ENCODE data around the gene ATF3. TPM values are rescaled to one million over a fixed set of nuclear protein-coding genes. Genes with fewer than 3 reads are reported as not detected.

Gene ATF3
- 36.6 TPM for total RNA-seq

GRCh38 chr1:212608392-212608958 lies at the start of gene ATF3:
ATF3 (plus strand) TSS chr1:212608761; CDS start chr1:212615022, 6,261 bp downstream.

Other genes starting within 250 kb of the ATF3 start
- 18.7 TPM for gene PACC1, start 193.9 kb upstream of the ATF3 start, total RNA-seq
- 43.5 TPM for gene NENF, start 175.8 kb upstream of the ATF3 start, total RNA-seq
- 1.9 TPM for gene BATF3, start 91.1 kb downstream of the ATF3 start, total RNA-seq
- gene NSL1, start 183.0 kb downstream of the ATF3 start, total RNA-seq, result 50.6 TPM
- 13.0 TPM for gene TATDN3, start 183.1 kb downstream of the ATF3 start, total RNA-seq
- 0.47 TPM for gene SPATA45, start 238.9 kb downstream of the ATF3 start, total RNA-seq
- 18.6 TPM for gene FLVCR1, start 249.5 kb downstream of the ATF3 start, total RNA-seq